Measurements from ENCODE around the gene RABEP2. TPM values are rescaled to one million over a fixed set of nuclear protein-coding genes. Genes with fewer than 3 reads are reported as not detected.

RABEP2 gene
- total and polyA plus RNA-seq, 9 of the 15 experiments (the other 6 are each of a cell fraction or from before 2014, with no cell fraction given): 0.15 to 13.4 (median 3.5) TPM

DNA sequence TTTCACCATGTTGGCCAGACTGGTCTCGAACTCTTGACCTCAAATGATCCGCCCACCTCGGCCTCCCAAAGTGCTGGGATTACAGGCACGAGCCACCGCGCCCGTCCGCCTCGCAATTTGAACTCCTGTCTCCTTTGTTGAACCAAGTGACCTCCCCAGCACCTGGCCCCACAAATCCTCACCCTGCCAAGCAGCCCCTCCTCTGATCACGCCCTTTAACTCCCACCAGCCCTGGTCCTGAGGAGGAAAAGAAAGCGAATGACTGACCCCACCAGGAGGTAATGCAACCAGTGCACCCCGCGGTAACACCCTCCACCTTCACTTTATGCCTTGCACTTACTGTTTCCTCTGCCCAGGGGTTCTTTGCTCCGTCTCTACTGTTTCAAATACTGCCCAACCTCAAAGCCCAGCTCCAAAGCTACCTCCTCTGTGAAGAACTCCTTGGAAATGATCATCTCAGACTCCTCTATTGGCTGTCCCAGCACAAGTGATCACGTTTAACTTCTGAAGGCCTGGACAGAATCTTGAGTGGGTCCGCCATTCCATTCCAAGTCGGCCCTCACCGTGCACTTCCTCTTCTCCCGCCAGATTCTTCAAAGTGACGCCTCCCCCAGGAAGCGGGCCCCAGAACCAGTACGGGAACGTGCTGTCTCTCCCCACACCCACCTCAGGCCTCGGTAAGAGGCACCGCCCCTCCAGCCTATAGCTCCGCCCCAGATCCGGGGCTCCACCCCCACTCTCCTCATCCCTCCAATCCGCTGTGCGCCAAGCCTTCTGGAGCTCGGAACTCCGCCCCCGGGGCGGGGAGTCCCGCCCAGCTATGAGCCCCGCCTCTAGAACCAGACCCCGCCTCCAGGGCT, 11.1 kb upstream of the RABEP2 start (continued):
- TF ChIP-seq NR2C2 (CRISPR knock-in tag; IDR thresholded peaks at IDR 0.05) (no peak), NR2C2 (tag; IDR thresholded peaks at IDR 0.05) (peak; percentile 45; the same call in 1 of the 2 replicates), HDGF (IDR thresholded peaks at IDR 0.05) (peak; percentile 57; the same call in 1 of the 2 replicates), RBFOX2 (IDR thresholded peaks at IDR 0.05; ENCODE audit: low read depth, low read length) (peak; percentile 62), SP1 (CRISPR knock-in tag; IDR thresholded peaks at IDR 0.05) (peak; percentile 92), SRF (CRISPR knock-in tag; IDR thresholded peaks at IDR 0.05) (peak in 1 of 2 experiments; percentile 68; a peak in 1 of 4 replicates), NFRKB (IDR thresholded peaks at IDR 0.05; ENCODE audit: low read depth) (0 out of 2 replicates have a peak, but pooled peaks have one; percentile 39)
- TF ChIP-seq, protein P1, sequence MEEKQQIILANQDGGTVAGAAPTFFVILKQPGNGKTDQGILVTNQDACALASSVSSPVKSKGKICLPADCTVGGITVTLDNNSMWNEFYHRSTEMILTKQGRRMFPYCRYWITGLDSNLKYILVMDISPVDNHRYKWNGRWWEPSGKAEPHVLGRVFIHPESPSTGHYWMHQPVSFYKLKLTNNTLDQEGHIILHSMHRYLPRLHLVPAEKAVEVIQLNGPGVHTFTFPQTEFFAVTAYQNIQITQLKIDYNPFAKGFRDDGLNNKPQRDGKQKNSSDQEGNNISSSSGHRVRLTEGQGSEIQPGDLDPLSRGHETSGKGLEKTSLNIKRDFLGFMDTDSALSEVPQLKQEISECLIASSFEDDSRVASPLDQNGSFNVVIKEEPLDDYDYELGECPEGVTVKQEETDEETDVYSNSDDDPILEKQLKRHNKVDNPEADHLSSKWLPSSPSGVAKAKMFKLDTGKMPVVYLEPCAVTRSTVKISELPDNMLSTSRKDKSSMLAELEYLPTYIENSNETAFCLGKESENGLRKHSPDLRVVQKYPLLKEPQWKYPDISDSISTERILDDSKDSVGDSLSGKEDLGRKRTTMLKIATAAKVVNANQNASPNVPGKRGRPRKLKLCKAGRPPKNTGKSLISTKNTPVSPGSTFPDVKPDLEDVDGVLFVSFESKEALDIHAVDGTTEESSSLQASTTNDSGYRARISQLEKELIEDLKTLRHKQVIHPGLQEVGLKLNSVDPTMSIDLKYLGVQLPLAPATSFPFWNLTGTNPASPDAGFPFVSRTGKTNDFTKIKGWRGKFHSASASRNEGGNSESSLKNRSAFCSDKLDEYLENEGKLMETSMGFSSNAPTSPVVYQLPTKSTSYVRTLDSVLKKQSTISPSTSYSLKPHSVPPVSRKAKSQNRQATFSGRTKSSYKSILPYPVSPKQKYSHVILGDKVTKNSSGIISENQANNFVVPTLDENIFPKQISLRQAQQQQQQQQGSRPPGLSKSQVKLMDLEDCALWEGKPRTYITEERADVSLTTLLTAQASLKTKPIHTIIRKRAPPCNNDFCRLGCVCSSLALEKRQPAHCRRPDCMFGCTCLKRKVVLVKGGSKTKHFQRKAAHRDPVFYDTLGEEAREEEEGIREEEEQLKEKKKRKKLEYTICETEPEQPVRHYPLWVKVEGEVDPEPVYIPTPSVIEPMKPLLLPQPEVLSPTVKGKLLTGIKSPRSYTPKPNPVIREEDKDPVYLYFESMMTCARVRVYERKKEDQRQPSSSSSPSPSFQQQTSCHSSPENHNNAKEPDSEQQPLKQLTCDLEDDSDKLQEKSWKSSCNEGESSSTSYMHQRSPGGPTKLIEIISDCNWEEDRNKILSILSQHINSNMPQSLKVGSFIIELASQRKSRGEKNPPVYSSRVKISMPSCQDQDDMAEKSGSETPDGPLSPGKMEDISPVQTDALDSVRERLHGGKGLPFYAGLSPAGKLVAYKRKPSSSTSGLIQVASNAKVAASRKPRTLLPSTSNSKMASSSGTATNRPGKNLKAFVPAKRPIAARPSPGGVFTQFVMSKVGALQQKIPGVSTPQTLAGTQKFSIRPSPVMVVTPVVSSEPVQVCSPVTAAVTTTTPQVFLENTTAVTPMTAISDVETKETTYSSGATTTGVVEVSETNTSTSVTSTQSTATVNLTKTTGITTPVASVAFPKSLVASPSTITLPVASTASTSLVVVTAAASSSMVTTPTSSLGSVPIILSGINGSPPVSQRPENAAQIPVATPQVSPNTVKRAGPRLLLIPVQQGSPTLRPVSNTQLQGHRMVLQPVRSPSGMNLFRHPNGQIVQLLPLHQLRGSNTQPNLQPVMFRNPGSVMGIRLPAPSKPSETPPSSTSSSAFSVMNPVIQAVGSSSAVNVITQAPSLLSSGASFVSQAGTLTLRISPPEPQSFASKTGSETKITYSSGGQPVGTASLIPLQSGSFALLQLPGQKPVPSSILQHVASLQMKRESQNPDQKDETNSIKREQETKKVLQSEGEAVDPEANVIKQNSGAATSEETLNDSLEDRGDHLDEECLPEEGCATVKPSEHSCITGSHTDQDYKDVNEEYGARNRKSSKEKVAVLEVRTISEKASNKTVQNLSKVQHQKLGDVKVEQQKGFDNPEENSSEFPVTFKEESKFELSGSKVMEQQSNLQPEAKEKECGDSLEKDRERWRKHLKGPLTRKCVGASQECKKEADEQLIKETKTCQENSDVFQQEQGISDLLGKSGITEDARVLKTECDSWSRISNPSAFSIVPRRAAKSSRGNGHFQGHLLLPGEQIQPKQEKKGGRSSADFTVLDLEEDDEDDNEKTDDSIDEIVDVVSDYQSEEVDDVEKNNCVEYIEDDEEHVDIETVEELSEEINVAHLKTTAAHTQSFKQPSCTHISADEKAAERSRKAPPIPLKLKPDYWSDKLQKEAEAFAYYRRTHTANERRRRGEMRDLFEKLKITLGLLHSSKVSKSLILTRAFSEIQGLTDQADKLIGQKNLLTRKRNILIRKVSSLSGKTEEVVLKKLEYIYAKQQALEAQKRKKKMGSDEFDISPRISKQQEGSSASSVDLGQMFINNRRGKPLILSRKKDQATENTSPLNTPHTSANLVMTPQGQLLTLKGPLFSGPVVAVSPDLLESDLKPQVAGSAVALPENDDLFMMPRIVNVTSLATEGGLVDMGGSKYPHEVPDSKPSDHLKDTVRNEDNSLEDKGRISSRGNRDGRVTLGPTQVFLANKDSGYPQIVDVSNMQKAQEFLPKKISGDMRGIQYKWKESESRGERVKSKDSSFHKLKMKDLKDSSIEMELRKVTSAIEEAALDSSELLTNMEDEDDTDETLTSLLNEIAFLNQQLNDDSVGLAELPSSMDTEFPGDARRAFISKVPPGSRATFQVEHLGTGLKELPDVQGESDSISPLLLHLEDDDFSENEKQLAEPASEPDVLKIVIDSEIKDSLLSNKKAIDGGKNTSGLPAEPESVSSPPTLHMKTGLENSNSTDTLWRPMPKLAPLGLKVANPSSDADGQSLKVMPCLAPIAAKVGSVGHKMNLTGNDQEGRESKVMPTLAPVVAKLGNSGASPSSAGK (IDR thresholded peaks at IDR 0.05): peak; percentile 88
